Activated CD8-positive, alpha-beta memory T cell treated with anti-CD3 and anti-CD28 coated beads, Interleukin-2, amount 50 U/mL, for 24 hours (primary cell): ENCODE results near the gene MAPK8.

Experiments used
- DNase-seq: peaks from one replicate; pipeline ENCODE4 v3.0.0-alpha.2; 2020; ENCODE audit errors: extremely low read depth

Gene MAPK8

GRCh38 chr10:48477141-48477540, 170.7 kb downstream of the MAPK8 start:
- DNase-seq = no peak

- DNase-seq = no peak
These were observed 171.1 kb downstream of the MAPK8 start for GRCh38 chr10:48477616-48478015.

- DNase-seq = no peak
These were observed 172.0 kb downstream of the MAPK8 start for GRCh38 chr10:48478469-48478868.

GRCh38 chr10:48478980-48479811, 172.7 kb downstream of the MAPK8 start:
- DNase-seq = no peak

GRCh38 chr10:48480397-48481374, 174.2 kb downstream of the MAPK8 start:
- DNase-seq = no peak

- no peak for DNase-seq
These were observed 174.9 kb downstream of the MAPK8 start for GRCh38 chr10:48481385-48481784.

GRCh38 chr10:48482207-48482606, 175.7 kb downstream of the MAPK8 start:
- DNase-seq = no peak

GRCh38 chr10:48484911-48485310, 178.4 kb downstream of the MAPK8 start:
- no peak for DNase-seq

- DNase-seq = no peak
These were observed 179.2 kb downstream of the MAPK8 start for GRCh38 chr10:48485711-48486110.

- DNase-seq = no peak
These were observed 180.8 kb downstream of the MAPK8 start for GRCh38 chr10:48487244-48487643.
